PC-3 (cell line): ENCODE data around the gene STXBP1. TPM values are rescaled to one million over a fixed set of nuclear protein-coding genes. Genes with fewer than 3 reads are reported as not detected.

Source experiments
- ATAC-seq: fragments of 200-7000 bp; cut with Tn5 transposase; 2 replicates; pipeline ENCODE4 v1.9.1; 2020; ENCODE audit warnings: mild to moderate bottlenecking, moderate library complexity
- BruUV-seq: library from RNA; stranded (reverse); fragments of 400-500 nt; replicated peaks from 2 replicates; lab custom pipeline; 2021; lab: Mats Ljungman, UMichigan
- CTCF ChIA-PET: fragments of 300-600 bp; sonication (Branson Sonifier 250); formaldehyde crosslinking; loops from one replicate; lab custom pipeline; 2022; ENCODE audit warnings: antibody characterized with exemption; lab: Charles Lee
- POLR2A ChIA-PET: fragments of 300-600 bp; sonication (Branson Sonifier 250); formaldehyde crosslinking; loops from one replicate; lab custom pipeline; 2022; ENCODE audit warnings: antibody characterized with exemption; ENCODE audit not compliant: unreplicated experiment; lab: Charles Lee
- DNase-seq: peaks from one replicate; pipeline ENCODE4 v3.0.0-alpha.2; 2015
- H2AFZ ChIP-seq: fragments of 300-600 bp; sonication (generic); 2 replicates; pipeline ENCODE4 v1.6.0; 2016; ENCODE audit warnings: antibody characterized with exemption, low read length
- H3F3A ChIP-seq: fragments of 300-600 bp; sonication (generic); one replicate; pipeline ENCODE4 v1.6.0; 2017; ENCODE audit warnings: antibody characterized with exemption, low read length, control low read depth, mild to moderate bottlenecking; ENCODE audit not compliant: unreplicated experiment
- H3K27ac ChIP-seq: fragments of 300-600 bp; sonication (generic); 2 replicates; pipeline ENCODE4 v1.5.1; 2016; ENCODE audit warnings: mild to moderate bottlenecking, low read length
- H3K27me3 ChIP-seq: fragments of 300-600 bp; sonication (generic); 2 replicates; pipeline ENCODE4 v1.6.1; 2016; ENCODE audit warnings: low read length, mixed read lengths
- H3K36me3 ChIP-seq: fragments of 300-600 bp; sonication (generic); 2 replicates; pipeline ENCODE4 v1.6.1; 2016; ENCODE audit warnings: low read depth, mixed run types, low read length, mixed read lengths
- H3K4me1 ChIP-seq: fragments of 300-600 bp; sonication (generic); 2 replicates; pipeline ENCODE4 v1.5.1; 2016; ENCODE audit warnings: low read length; ENCODE audit not compliant: insufficient read depth
- H3K4me2 ChIP-seq: fragments of 300-600 bp; sonication (generic); 2 replicates; pipeline ENCODE4 v1.6.0; 2016; ENCODE audit warnings: low read length
- H3K4me3 ChIP-seq: fragments of 300-600 bp; sonication (generic); 2 replicates; pipeline ENCODE4 v1.5.1; 2016; ENCODE audit warnings: mild to moderate bottlenecking, low read length, mixed read lengths
- H3K79me2 ChIP-seq: fragments of 300-600 bp; sonication (generic); 2 replicates; pipeline ENCODE4 v1.6.1; 2017; ENCODE audit warnings: low read length, mixed read lengths
- H3K9ac ChIP-seq: fragments of 300-600 bp; sonication (generic); 2 replicates; pipeline ENCODE4 v1.6.0; 2016; ENCODE audit warnings: mild to moderate bottlenecking, low read length
- H3K9me2 ChIP-seq: fragments of 300-600 bp; sonication (generic); replicated peaks from 2 replicates; pipeline ENCODE4 v1.6.1; 2016; ENCODE audit warnings: mixed run types, low read length, mixed read lengths
- H3K9me3 ChIP-seq: fragments of 300-600 bp; sonication (generic); 2 replicates; pipeline ENCODE4 v1.6.1; 2016; ENCODE audit warnings: low read length, mixed read lengths
- H4K20me1 ChIP-seq: fragments of 300-600 bp; sonication (generic); 2 replicates; pipeline ENCODE4 v1.6.1; 2016; ENCODE audit warnings: low read length, mixed read lengths
- EZH2 ChIP-seq: fragments of 300-600 bp; sonication (generic); IDR thresholded peaks from one replicate; pipeline ENCODE4 v1.6.1; 2017; ENCODE audit warnings: antibody characterized with exemption, mild to moderate bottlenecking, low read length; ENCODE audit not compliant: unreplicated experiment
- EZH2phosphoT487 ChIP-seq: fragments of 300-600 bp; sonication (generic); IDR thresholded peaks from 2 replicates; pipeline ENCODE4 v1.6.1; 2018; ENCODE audit warnings: mild to moderate bottlenecking, antibody characterized with exemption, low read length, borderline replicate concordance
- intact Hi-C: fragments of 100-400 bp; cut with micrococcal nuclease; formaldehyde crosslinking; loops from 2 replicates; pipeline ENCODE4 v1.9.0; 2023
- total RNA-seq: library from RNA; depleted of rRNA; stranded (reverse); fragments of >200 nt; gene quantifications from 2 replicates; pipeline ENCODE4 v1.2.3, GENCODE V29; 2014
- TF ChIP-seq, protein P1 (sequence below): fragments of 300-600 bp; sonication (generic); conservative IDR thresholded peaks from 2 replicates; pipeline ENCODE4 v1.5.1; 2017; ENCODE audit warnings: antibody characterized with exemption, low read depth, mild to moderate bottlenecking, low read length

Gene STXBP1
- total RNA-seq, 1 experiment from 2014 or later = 9.1 TPM

- Histone ChIP-seq H3K27ac (no peak overlapping the region), H3K79me2 (no peaks in the 10 kb centered on the region), H3K4me3 (no peak overlapping the region), H4K20me1 (no peaks in the 10 kb centered on the region), H3K9me3 (no peaks in the 10 kb centered on the region), H2AFZ (no peak overlapping the region), H3K27me3 (no peaks in the 10 kb centered on the region), H3F3A (no peaks in the 10 kb centered on the region), H3K9ac (no peak overlapping the region), H3K4me1 (peaks cover 7% of the 10 kb centered on the region), H3K36me3 (no peaks in the 10 kb centered on the region), H3K4me2 (no peak overlapping the region), H3K9me2 (no peaks in the 10 kb centered on the region)
- ChIA-PET POLR2A (no interaction called here), CTCF (no interaction called here)
- intact Hi-C loops = no loop called here
- TF ChIP-seq, protein P1, sequence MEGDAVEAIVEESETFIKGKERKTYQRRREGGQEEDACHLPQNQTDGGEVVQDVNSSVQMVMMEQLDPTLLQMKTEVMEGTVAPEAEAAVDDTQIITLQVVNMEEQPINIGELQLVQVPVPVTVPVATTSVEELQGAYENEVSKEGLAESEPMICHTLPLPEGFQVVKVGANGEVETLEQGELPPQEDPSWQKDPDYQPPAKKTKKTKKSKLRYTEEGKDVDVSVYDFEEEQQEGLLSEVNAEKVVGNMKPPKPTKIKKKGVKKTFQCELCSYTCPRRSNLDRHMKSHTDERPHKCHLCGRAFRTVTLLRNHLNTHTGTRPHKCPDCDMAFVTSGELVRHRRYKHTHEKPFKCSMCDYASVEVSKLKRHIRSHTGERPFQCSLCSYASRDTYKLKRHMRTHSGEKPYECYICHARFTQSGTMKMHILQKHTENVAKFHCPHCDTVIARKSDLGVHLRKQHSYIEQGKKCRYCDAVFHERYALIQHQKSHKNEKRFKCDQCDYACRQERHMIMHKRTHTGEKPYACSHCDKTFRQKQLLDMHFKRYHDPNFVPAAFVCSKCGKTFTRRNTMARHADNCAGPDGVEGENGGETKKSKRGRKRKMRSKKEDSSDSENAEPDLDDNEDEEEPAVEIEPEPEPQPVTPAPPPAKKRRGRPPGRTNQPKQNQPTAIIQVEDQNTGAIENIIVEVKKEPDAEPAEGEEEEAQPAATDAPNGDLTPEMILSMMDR = no peak
- TF ChIP-seq EZH2phosphoT487 (no peak), EZH2 (no peak)
- no peak; the same call in 1 of the 2 replicates for ATAC-seq
- DNase-seq = peak; percentile 24
- BruUV-seq = no TSS peak
These were observed 70.5 kb downstream of the STXBP1 start for GRCh38 chr9:127682351-127683136.

GRCh38 chr9:127683723-127684122, 71.6 kb downstream of the STXBP1 start:
- H3K27me3 ChIP-seq = no peaks in the 10 kb centered on the region
- H3K9me3 ChIP-seq = no peaks in the 10 kb centered on the region
- H3K4me3 ChIP-seq = no peak overlapping the region
- no TSS peak for BruUV-seq
- no peak overlapping the region for H3K4me2 ChIP-seq
- H3K36me3 ChIP-seq = no peaks in the 10 kb centered on the region
- no peaks in the 10 kb centered on the region for H3K9me2 ChIP-seq
- TF ChIP-seq EZH2 (no peak), EZH2phosphoT487 (no peak)
- TF ChIP-seq, protein P1 = no peak
- ATAC-seq (no peak), DNase-seq (no peak)
- no peak overlapping the region for H2AFZ ChIP-seq
- POLR2A ChIA-PET = interaction anchor here (0.5 kb wide), 1 partner anchor 102 kb away, joined by 3 read pairs; the partner anchor contains the start of gene CDK9
- H4K20me1 ChIP-seq = no peaks in the 10 kb centered on the region
- intact Hi-C loops = no loop called here
- H3F3A ChIP-seq = no peaks in the 10 kb centered on the region
- CTCF ChIA-PET = no interaction called here
- H3K4me1 ChIP-seq = peaks cover 7% of the 10 kb centered on the region
- no peak overlapping the region for H3K9ac ChIP-seq
- no peaks in the 10 kb centered on the region for H3K79me2 ChIP-seq
- H3K27ac ChIP-seq = no peak overlapping the region

- no peak overlapping the region for H3K4me3 ChIP-seq
- H3K9ac ChIP-seq = no peak overlapping the region
- H3K79me2 ChIP-seq = no peaks in the 10 kb centered on the region
- POLR2A ChIA-PET = interaction anchor here (0.6 kb wide), 1 partner anchor 17 kb away, joined by 3 read pairs; no protein-coding TSS in a partner anchor
- peaks cover 7% of the 10 kb centered on the region for H3K4me1 ChIP-seq
- TF ChIP-seq EZH2 (no peak), EZH2phosphoT487 (no peak)
- TF ChIP-seq, protein P1 = no peak
- no peak overlapping the region for H3K27ac ChIP-seq
- H3K9me2 ChIP-seq = no peaks in the 10 kb centered on the region
- no peak overlapping the region for H2AFZ ChIP-seq
- no TSS peak for BruUV-seq
- no peaks in the 10 kb centered on the region for H4K20me1 ChIP-seq
- DNase-seq (peak; percentile 33), ATAC-seq (no peak)
- CTCF ChIA-PET = no interaction called here
- no peaks in the 10 kb centered on the region for H3K36me3 ChIP-seq
- intact Hi-C loops = no loop called here
- no peaks in the 10 kb centered on the region for H3F3A ChIP-seq
- no peak overlapping the region for H3K4me2 ChIP-seq
- H3K27me3 ChIP-seq = no peaks in the 10 kb centered on the region
- no peaks in the 10 kb centered on the region for H3K9me3 ChIP-seq
These were observed 72.5 kb downstream of the STXBP1 start for GRCh38 chr9:127684576-127684975.
